ENCODE data around the gene IFT88.

The IFT88 gene

GRCh38 chr13:20696073-20696472 lies 129.1 kb downstream of the IFT88 start:
- no peak overlapping the region for H3K27ac ChIP-seq
- TF ChIP-seq CTCF (conservative IDR thresholded peaks at IDR 0.05) (no peak), ZFX (IDR thresholded peaks at IDR 0.05) (no peak)

- TF ChIP-seq CTCF (conservative IDR thresholded peaks at IDR 0.05): no peak
- no peak for TF ChIP-seq ZFX (IDR thresholded peaks at IDR 0.05)
- no peak overlapping the region for H3K27ac ChIP-seq
These were observed 132.8 kb downstream of the IFT88 start for GRCh38 chr13:20699715-20700114.

GRCh38 chr13:20700288-20700687 lies 133.3 kb downstream of the IFT88 start:
- no peak overlapping the region for H3K27ac ChIP-seq
- TF ChIP-seq ZFX (IDR thresholded peaks at IDR 0.05) (no peak), CTCF (conservative IDR thresholded peaks at IDR 0.05) (no peak)

- no peak for TF ChIP-seq ZFX (IDR thresholded peaks at IDR 0.05)
- TF ChIP-seq CTCF (conservative IDR thresholded peaks at IDR 0.05): no peak
- H3K27ac ChIP-seq: no peak overlapping the region
These were observed 134.5 kb downstream of the IFT88 start for GRCh38 chr13:20701461-20701860.

GRCh38 chr13:20702530-20702914 lies 135.6 kb downstream of the IFT88 start:
- TF ChIP-seq CTCF (conservative IDR thresholded peaks at IDR 0.05) (no peak), ZFX (IDR thresholded peaks at IDR 0.05) (no peak)

GRCh38 chr13:20702915-20703779 lies 136.2 kb downstream of the IFT88 start, which contains the start of gene IL17D:
Gene IL17D, plus strand, starts transcription at chr13:20703699. Its CDS starts 303 bp downstream, at chr13:20704002.
- TF ChIP-seq ZFX (IDR thresholded peaks at IDR 0.05) (no peak), CTCF (conservative IDR thresholded peaks at IDR 0.05) (no peak)

More at GRCh38 chr13:20702530-20702914, 135.6 kb downstream of the IFT88 start:
- no peak overlapping the region for H3K27ac ChIP-seq

GRCh38 chr13:20703780-20704458 lies 137.0 kb downstream of the IFT88 start:
- peak overlapping the region; percentile 59 for H3K27ac ChIP-seq

More at GRCh38 chr13:20702915-20703779, 136.2 kb downstream of the IFT88 start, which contains the start of gene IL17D:
- peak within 1 kb of the TSS; percentile 59 for H3K27ac ChIP-seq

More at GRCh38 chr13:20703780-20704458, 137.0 kb downstream of the IFT88 start:
- TF ChIP-seq CTCF (conservative IDR thresholded peaks at IDR 0.05) (peak; percentile 87), ZFX (IDR thresholded peaks at IDR 0.05) (peak; percentile 74; the same call in 1 of the 2 replicates)

All from C4-2B (cell line).